Stomach (tissue), 4 donors: Measurements from ENCODE around the gene METAP2.

ENCODE experiments used
- CTCF ChIP-seq, 7 experiments: fragments of 450-650 bp in 4 of 7; fragments of 200-600 bp in 3 of 7; sonication (generic) in 3 of 7; IDR thresholded peaks; one replicate each; pipeline ENCODE4 v1.5.1; 2016 to 2019; ENCODE audit warnings: antibody characterized with exemption in 7 of 7, control low read depth in 2 of 7, mild to moderate bottlenecking in 1 of 7
- EP300 ChIP-seq: sonication (generic); formaldehyde crosslinking; IDR thresholded peaks from one replicate; pipeline ENCODE4 v1.6.1; 2017; ENCODE audit warnings: antibody characterized with exemption
- POLR2A ChIP-seq, 4 donors: fragments of 450-650 bp; IDR thresholded peaks; one replicate each; pipeline ENCODE4 v1.6.1; 2016; ENCODE audit warnings: antibody characterized with exemption in 4 of 4, control low read depth in 2 of 4, mild to moderate bottlenecking in 1 of 4, moderate library complexity in 1 of 4
- POLR2AphosphoS5 ChIP-seq, 3 donors: sonication (generic); formaldehyde crosslinking; IDR thresholded peaks; one replicate each; pipeline ENCODE4 v1.6.1; 2016; ENCODE audit warnings: antibody characterized with exemption in 3 of 3

- TF ChIP-seq CTCF (IDR thresholded peaks at IDR 0.05): no peak
- no peak for TF ChIP-seq POLR2AphosphoS5 (IDR thresholded peaks at IDR 0.05)
- TF ChIP-seq POLR2A (IDR thresholded peaks at IDR 0.05): no peak
- no peak for TF ChIP-seq EP300
Observed at GRCh38 chr12:95533985-95534384, 60.0 kb downstream of the METAP2 start.
